ENCODE measurements around the gene LTBR. TPM values are rescaled to one million over a fixed set of nuclear protein-coding genes. Genes with fewer than 3 reads are reported as not detected.

LTBR gene
- polyA plus RNA-seq, 3 donors: 56.4 to 108 (median 60.6) TPM

- TF ChIP-seq CTCF (IDR thresholded peaks at IDR 0.05): no peak
- Histone ChIP-seq H3K27me3 (ENCODE audit: control insufficient read depth in 2 of 2, insufficient read depth in 2 of 2, low read length in 2 of 2) (no peaks in the 10 kb centered on the region), H3K9ac (ENCODE audit: insufficient read depth, low read length, poor library complexity, severe bottlenecking) (no peak overlapping the region), H3K4me3 (replicated peaks in 1 of 3; ENCODE audit: low read depth in 2 of 3, low read length in 3 of 3) (peak overlapping the region in 1 of 3 experiments; percentile 27), H3K4me1 (ENCODE audit: control insufficient read depth in 1 of 2, insufficient read depth in 2 of 2, low read length in 2 of 2) (peaks cover 64 to 65% of the 10 kb centered on the region in 2 donors), H3K27ac (ENCODE audit: low read depth in 1 of 2, low read length in 2 of 2) (peak overlapping the region in 1 of 2 donors; percentile 73), H4K20me1 (ENCODE audit: insufficient read depth, low read length) (peaks cover 13% of the 10 kb centered on the region), H3K9me3 (replicated peaks in 1 of 2; ENCODE audit: control insufficient read depth in 1 of 2, insufficient read depth in 1 of 2, low read length in 2 of 2) (no peaks in the 10 kb centered on the region), H3K79me2 (ENCODE audit: insufficient read depth, low read length) (peaks cover 35% of the 10 kb centered on the region), H3K36me3 (replicated peaks in 1 of 2; ENCODE audit: control insufficient read depth in 1 of 2, insufficient read depth in 2 of 2, low read length in 2 of 2) (no peaks in the 10 kb centered on the region), H3K4me2 (replicated peaks; ENCODE audit: extremely low read depth, low read length, poor library complexity, severe bottlenecking) (peak overlapping the region; percentile 17), H2AFZ (ENCODE audit: insufficient read depth, low read depth, low read length, poor library complexity, severe bottlenecking) (no peak overlapping the region)
- intact Hi-C loops (cut with micrococcal nuclease): no loop called here
- Mint-ChIP-seq H3K4me1 (peaks cover 65% of the 10 kb centered on the region), H3K36me3 (peaks cover 5 to 7% of the 10 kb centered on the region in 2 donors), H3K4me3 (peak overlapping the region; percentile 61 to 64), H3K27ac (peak overlapping the region; percentile 75 to 96 (median 90)), H3K9me3 (peaks cover 0 to 2% (median 0%) of the 10 kb centered on the region in 7 donors), H3K27me3 (ENCODE audit: low read depth in 3 of 3) (peaks cover 0 to 12% (median 3%) of the 10 kb centered on the region in 3 donors)
- DNase-seq: peak; percentile 91 to 95 (median 93)
- 47% methylated on average over 3 of the region's 10 CpGs for WGBS (ENCODE audit: insufficient coverage)
Measured at GRCh38 chr12:6345319-6346091, 38.5 kb upstream of the LTBR start.

- peaks cover 0 to 10% (median 3%) of the 10 kb centered on the region in 3 donors for H3K27me3 Mint-ChIP-seq (ENCODE audit: low read depth in 3 of 3)
- 94% methylated on average over 3 of the region's 5 CpGs for WGBS (ENCODE audit: insufficient coverage)
- no peak overlapping the region for H3K4me3 Mint-ChIP-seq
- peaks cover 71% of the 10 kb centered on the region for H3K4me1 Mint-ChIP-seq
- Histone ChIP-seq H3K27ac (ENCODE audit: low read depth in 1 of 2, low read length in 2 of 2) (peak overlapping the region in 1 of 2 donors; percentile 73), H3K9ac (ENCODE audit: insufficient read depth, low read length, poor library complexity, severe bottlenecking) (no peak overlapping the region), H3K79me2 (ENCODE audit: insufficient read depth, low read length) (peaks cover 27% of the 10 kb centered on the region), H3K9me3 (replicated peaks in 1 of 2; ENCODE audit: control insufficient read depth in 1 of 2, insufficient read depth in 1 of 2, low read length in 2 of 2) (no peaks in the 10 kb centered on the region), H3K4me3 (replicated peaks in 1 of 3; ENCODE audit: low read depth in 2 of 3, low read length in 3 of 3) (peak overlapping the region in 1 of 3 experiments; percentile 27), H3K4me1 (ENCODE audit: control insufficient read depth in 1 of 2, insufficient read depth in 2 of 2, low read length in 2 of 2) (peaks cover 68 to 71% of the 10 kb centered on the region in 2 donors), H3K4me2 (replicated peaks; ENCODE audit: extremely low read depth, low read length, poor library complexity, severe bottlenecking) (peak overlapping the region; percentile 17), H4K20me1 (ENCODE audit: insufficient read depth, low read length) (peaks cover 5% of the 10 kb centered on the region), H2AFZ (ENCODE audit: insufficient read depth, low read depth, low read length, poor library complexity, severe bottlenecking) (no peak overlapping the region), H3K27me3 (ENCODE audit: control insufficient read depth in 2 of 2, insufficient read depth in 2 of 2, low read length in 2 of 2) (no peaks in the 10 kb centered on the region), H3K36me3 (replicated peaks in 1 of 2; ENCODE audit: control insufficient read depth in 1 of 2, insufficient read depth in 2 of 2, low read length in 2 of 2) (no peaks in the 10 kb centered on the region)
- TF ChIP-seq CTCF (IDR thresholded peaks at IDR 0.05): no peak
- intact Hi-C loops (cut with micrococcal nuclease): no loop called here
- peak overlapping the region in 5 of 7 donors; percentile 83 to 96 (median 89) for H3K27ac Mint-ChIP-seq
- DNase-seq: no peak
- H3K9me3 Mint-ChIP-seq: peaks cover 0 to under 1% (median 0%) of the 10 kb centered on the region in 7 donors
- peaks cover 0 to 3% of the 10 kb centered on the region in 2 donors for H3K36me3 Mint-ChIP-seq
Measured at GRCh38 chr12:6346235-6346832, 37.6 kb upstream of the LTBR start.

All from CD14-positive monocyte (primary cell).